Epithelial cell of esophagus (primary cell): ENCODE results near the gene ALDH5A1.
A peak's percentile ranks its signal among the peaks of the same experiment; 100 is the strongest.

Source experiments
- DNase-seq: peaks from one replicate; pipeline ENCODE4 v3.0.0; 2010; ENCODE audit warnings: low read depth
- H3K4me3 ChIP-seq: 2 replicates; pipeline ENCODE4 v1.5.1; 2011; ENCODE audit warnings: mild to moderate bottlenecking, low read length, control low read depth
- TF ChIP-seq, protein P1 (sequence below): IDR thresholded peaks from 2 replicates; pipeline ENCODE4 v1.5.1; 2011; ENCODE audit warnings: low read depth, mild to moderate bottlenecking, low read length, control low read depth, inconsistent platforms; ENCODE audit not compliant: insufficient read depth; ENCODE audit errors: missing control alignments

Gene ALDH5A1

DNA sequence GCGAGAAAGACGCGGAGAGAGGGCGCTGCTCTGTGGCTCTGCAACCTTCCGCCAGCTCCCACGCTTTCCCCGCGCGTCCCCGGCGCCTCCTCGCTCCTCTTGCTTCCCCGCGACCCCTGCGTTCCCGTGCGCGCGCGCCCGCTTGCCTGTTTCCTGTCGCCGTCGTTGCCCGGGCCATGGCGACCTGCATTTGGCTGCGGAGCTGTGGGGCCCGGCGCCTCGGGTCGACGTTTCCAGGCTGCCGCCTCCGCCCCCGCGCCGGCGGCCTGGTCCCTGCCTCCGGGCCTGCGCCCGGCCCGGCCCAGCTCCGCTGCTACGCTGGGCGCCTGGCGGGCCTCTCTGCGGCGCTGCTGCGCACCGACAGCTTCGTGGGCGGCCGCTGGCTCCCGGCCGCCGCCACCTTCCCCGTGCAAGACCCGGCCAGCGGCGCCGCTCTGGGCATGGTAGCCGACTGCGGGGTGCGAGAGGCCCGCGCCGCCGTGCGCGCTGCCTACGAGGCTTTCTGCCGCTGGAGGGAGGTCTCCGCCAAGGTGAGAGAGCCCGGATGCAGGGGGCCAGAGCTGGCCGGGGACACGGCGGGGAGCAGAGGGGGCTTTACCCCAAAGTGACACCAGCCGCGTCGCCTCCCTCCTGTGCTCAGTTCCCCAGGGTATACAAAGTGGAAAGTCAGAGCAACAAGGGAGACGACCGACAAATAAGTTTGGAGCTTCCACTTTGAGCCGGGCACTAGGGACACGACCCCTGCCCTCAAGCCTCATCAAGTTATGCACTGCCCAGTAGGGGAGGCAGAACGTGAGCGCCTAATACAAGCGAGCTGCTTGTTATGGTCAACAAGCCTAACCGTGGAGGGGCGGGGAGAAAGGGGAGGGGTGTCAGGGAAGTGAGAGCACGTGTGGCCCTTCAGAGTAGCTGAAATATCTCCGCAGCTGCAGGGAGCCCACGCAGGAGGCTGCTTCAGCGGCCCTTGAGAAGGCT lies at the start of gene ALDH5A1:
Gene ALDH5A1, plus strand, starts transcription at position 149 of the 975 bp plus-strand sequence. Its CDS starts 28 bp downstream, at position 177.
- peak within 1 kb of the TSS; percentile 46 for H3K4me3 ChIP-seq
- peak; percentile 63 for DNase-seq
- TF ChIP-seq, protein P1, sequence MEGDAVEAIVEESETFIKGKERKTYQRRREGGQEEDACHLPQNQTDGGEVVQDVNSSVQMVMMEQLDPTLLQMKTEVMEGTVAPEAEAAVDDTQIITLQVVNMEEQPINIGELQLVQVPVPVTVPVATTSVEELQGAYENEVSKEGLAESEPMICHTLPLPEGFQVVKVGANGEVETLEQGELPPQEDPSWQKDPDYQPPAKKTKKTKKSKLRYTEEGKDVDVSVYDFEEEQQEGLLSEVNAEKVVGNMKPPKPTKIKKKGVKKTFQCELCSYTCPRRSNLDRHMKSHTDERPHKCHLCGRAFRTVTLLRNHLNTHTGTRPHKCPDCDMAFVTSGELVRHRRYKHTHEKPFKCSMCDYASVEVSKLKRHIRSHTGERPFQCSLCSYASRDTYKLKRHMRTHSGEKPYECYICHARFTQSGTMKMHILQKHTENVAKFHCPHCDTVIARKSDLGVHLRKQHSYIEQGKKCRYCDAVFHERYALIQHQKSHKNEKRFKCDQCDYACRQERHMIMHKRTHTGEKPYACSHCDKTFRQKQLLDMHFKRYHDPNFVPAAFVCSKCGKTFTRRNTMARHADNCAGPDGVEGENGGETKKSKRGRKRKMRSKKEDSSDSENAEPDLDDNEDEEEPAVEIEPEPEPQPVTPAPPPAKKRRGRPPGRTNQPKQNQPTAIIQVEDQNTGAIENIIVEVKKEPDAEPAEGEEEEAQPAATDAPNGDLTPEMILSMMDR = peak; percentile 19

DNA sequence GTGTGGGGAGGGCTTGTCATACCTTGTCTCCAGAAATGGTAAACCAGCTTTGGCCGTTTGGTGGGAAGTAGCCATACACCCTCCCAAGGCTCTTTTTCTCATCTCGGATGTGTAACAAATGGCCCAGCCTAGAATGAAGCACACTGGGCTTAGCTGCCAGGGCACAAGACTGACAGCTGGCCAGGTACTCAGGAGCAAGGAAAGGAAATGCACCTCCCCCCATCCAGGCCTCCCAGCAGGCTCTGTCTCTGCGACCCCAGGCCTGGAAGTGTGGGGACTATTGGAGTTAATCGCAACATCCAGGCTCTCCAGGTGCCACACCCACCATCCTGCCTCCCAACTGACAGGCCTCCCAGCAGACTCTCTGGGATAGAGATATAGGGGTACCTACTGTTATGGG lies 49.1 kb upstream of the ALDH5A1 start:
- TF ChIP-seq, protein P1 = no peak
- no peak for DNase-seq
- H3K4me3 ChIP-seq = no peak overlapping the region

DNA sequence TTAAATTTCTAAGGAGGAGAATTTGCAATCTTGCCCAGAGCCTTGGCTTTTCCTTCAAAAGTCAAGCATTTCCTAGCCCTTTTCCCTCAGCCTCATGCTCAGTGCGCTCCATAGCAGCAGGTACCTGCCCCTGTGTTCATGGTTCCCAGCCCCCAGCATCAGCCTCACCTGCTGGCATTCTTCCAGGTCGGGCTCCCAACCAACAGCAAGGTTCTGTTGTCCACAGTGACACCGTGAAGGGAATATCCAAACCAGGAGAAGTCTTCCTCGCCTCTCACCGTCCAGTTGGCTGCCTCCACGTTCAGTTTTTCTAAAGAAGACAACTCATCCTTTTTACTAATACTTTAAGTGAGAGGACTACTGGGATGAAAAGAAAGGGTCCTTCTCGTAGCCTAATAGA lies 48.1 kb upstream of the ALDH5A1 start:
- no peak overlapping the region for H3K4me3 ChIP-seq
- TF ChIP-seq, protein P1 = no peak
- no peak for DNase-seq

DNA sequence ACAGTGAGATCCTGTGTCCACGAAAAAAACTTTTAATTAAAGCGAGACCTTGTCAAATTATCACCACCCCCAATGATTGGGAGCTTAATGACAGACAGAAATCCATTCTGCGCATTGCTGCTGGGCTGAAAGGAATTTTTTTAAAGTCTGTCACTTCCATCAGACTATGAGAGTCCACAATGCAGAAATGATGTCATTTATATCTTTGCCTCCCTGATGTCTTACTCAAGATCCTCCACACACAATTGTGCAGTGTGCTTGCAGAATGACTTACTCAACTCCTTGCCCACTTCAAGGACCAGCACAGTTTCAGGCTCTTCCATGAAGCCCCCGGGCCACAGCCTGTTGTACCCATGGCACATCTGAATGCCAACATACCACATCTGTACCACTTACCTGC lies 46.4 kb upstream of the ALDH5A1 start:
- no peak overlapping the region for H3K4me3 ChIP-seq
- TF ChIP-seq, protein P1 = no peak
- peak; percentile 19 for DNase-seq

DNA sequence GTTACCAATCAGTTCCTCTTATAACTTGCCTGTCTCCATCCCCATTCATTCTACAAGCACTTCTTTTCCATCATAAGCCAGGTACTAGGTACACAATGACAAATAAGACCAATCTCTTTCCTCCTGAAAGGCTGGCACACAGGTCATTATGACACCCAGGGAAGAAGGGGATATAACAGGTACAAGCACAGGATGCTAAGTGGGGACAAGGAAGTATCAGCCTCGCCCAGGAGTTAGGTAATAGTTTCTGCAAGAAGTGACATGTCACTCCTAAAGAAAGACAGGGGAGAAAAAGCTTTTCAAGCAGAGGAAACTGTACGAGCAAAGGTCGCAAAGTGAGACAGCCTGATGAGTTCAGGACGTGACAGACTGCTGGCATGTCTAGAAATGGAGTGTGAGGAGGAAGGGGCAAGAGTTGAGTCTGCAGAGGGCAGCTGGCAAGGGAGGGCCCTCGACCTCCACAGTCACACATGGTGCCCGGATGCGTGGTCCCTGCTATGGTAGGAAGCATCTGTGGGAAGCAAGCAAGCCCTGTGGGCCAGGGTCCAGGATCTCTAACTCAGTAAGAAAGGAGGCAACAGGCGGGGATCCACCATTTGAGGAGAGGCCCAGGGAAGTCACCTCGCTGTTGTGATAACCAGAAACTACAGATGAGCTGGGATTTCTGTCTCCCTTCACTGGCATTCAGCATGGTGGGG lies 45.8 kb upstream of the ALDH5A1 start:
- DNase-seq = peak; percentile 56
- TF ChIP-seq, protein P1 = no peak
- H3K4me3 ChIP-seq = no peak overlapping the region

DNA sequence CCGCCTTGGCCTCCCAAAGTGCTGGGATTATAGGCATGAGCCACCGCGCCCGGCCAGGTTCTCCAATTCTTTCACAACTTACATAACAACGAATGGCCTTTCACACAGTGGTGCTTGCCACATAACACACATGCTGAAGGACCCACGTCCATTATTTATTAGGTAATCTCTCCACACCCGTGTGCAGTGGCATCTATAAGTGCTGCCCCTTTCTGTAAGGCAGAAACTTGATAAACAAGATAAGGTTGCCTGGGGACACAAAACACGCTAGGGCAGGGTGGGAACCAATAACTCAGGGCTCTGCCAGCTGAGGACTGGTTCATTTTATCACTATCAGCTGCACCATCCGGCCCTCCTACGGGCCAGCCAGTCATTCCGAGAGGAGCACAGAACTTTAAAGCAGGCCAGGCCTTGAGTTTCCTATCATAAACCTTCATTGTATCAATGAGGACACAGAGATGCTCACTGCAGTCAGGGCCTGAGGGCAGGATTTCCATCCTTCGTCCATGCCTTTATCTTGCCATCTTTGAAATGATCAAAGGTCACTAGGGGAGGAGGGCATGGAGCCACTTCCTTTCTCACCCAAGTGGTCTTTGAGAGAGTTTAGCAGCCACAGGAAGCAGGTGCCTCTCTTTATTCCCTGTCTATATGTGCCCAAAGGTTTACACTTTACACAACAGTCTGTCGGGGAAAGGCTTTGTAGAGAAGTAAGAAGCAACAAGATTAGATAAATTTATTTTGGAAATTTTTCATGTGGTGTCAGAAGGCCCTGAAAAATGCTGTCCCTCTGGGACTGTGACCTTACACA lies 43.0 kb upstream of the ALDH5A1 start:
- H3K4me3 ChIP-seq = no peak overlapping the region
- DNase-seq = peak; percentile 33
- TF ChIP-seq, protein P1 = no peak
